CD4-positive, alpha-beta T cell treated with Interferon alpha-2 for 1 hour (primary cell): Measurements from ENCODE around the gene ANGEL1.
A peak's percentile ranks its signal among the peaks of the same experiment; 100 is the strongest.

Experiments used
- DNase-seq, 2 donors: peaks; one replicate each; pipeline ENCODE4 v3.0.0-alpha.2; 2020 to 2022

Gene ANGEL1

DNA sequence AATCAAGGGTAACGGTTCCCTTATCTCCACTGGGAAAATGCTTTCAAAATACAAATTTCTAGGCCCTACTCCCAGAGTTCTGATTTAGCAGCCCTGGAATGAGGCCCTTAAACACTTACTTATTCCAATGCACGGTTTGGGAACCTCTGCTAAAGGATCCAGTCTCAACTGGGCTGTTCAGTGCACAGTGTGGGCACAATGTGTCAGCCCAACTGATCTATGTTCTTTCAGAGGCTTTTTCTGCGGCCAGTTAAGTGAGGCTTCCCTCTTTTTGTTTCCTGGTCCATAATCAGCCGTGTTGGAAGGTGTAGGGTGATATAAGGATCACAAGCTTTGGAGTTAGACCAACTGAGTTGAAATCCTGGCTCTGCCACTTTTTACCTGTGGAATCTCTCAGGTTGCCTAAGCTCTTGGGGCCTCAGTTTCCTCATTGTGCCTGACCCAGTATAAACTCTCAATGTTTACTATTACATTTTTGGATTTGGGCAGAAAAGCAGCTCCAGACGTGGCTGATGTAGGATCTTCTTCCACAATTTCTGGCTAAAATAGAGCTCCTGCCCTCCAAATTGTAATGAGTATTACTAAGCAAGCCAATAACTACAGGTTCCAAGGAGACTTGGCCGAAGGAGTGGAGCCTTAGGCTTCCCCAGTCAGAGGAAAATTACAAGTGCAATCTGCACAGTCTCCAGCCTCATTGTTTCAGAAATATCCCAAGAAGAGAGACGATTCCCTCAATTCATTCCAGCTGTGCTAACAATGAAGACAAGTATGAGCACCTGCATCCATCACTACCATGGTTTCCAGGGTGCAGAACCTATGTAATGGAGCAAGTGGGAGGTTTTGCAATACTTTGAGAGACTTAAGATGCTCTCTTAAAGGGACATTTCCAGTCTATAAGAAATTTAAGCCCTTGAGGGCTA lies 2.3 kb upstream of the ANGEL1 start:
- no peak for DNase-seq

DNA sequence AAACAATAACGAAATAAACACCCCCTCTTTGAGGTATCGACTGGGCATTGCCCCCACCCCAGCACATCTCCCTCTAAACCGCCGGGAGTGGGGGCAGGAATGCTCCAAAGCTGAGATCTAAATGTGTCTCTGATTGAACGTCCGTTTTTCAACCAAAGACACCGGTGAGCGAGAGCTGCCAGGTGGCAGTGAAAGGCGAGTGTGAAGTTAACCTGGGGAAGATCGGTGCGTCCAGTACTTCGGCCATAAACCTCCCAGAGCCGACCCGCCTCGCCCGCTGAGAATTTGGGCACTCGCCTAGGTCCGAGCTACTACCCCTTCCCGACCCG lies 625 bp downstream of the ANGEL1 start:
- DNase-seq = no peak

DNA sequence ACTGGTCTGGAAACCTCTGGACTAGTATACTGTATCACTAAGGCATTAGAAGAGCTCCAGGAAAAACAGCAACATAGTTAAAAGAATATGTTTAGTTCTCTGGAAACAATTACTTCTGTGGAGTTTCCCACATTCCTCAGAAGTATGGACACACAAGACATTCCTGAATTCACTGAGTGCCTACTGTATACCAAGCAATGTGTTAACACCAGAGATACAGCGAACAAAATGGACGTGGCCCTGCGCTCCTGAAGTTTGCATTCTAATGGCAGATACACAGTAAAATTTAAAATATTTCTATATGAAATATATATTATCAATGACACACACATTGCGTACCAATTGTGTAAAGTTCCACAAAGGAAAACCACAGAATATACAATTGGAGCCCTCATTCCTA lies 1.1 kb downstream of the ANGEL1 start:
- DNase-seq = no peak

DNA sequence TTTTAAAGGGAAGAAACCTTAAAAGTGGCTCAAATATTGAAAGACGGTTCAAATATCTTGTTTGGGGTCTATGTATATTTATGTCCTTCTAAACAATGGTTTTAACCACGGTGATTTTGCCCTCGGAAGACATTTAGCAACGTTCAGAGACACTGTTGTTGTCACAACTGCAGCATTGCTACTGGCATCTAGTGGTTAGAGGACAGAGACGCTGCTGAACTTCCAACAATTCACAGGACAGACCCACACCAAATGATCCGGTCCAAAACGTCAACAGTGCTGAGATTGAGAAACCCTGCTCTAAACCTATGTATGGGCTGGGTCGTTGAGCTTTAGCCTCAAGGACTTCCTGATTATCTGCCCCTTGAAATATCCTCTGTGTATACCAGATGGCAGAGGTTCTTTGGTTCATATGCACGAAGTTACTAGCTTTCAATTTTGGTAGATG lies 1.7 kb downstream of the ANGEL1 start:
- DNase-seq = peak; percentile 16 to 45

DNA sequence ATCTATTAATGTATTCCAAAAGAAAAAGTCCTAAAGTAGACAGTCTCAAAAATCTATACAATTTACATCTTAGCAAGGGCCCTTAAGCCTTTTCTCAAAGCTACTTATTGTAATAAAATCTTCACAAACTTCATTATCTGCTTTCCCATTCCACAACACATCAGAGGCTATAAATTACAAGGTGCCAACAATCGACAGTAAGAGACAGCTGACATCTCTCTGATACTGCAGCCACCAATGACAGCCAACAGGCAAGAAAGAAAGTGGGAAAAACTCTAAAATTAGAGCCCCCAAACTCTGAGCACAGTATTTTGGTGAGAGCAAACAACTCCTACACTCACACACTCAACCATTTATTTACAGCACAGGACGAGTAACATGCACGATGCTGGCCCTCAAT lies 2.2 kb downstream of the ANGEL1 start:
- DNase-seq = no peak

DNA sequence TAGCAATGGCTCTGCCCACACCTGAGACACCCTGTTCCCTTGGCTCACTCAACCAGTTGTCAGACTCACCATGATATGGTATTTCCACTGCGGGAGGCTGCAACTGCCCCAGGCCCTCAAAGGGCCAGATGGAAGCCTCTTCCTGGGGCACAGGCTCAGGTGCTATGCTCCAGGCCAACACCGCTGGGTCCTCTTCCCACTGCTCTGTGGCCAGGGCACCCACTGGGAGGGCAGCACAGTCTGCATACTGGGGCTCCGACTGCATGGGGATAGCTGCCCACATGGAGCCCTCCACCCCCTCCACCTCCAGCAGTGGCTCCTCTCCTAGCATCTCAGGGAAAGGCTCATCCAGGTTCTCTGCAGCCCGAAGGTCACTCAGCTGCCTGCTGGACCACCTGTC lies 3.7 kb downstream of the ANGEL1 start:
- no peak for DNase-seq

DNA sequence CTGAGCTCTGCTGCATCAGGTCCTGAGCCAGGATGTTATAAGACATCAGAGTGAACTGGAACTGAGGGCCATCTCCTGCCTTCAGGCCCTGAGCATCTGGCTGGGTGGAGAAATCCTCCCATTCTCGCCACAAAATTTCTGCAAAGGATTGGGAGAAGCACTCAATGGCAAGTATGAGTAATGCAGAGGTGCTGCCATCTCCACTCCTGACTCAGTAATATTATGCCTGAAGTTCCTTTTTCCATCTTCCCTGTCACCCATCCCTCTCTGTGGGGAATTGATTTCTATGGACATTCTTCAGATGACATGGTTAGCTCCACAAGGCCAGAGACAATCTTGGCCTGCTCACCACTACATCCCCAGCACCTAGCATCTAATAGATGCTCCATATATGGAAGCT lies 4.7 kb downstream of the ANGEL1 start:
- DNase-seq = no peak

DNA sequence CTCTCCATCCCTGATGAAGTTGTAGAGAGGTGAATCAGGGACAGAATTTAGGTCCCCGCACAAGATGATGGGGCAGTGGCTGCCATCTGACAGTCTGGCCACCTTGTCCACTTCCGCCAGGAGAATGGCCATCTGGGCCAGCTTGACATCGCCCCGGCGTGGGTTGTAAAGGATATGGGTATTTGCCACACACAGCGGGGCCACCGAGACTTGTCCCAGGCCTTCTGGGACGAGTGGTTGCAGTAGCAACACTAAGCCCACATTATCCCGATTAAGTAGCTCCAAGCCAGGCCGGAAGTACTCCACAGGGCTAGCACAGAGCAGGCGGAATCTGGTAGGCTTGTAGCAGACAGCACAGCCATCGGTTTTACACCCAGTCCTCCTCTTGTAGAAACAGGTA lies 6.2 kb downstream of the ANGEL1 start:
- DNase-seq = no peak

DNA sequence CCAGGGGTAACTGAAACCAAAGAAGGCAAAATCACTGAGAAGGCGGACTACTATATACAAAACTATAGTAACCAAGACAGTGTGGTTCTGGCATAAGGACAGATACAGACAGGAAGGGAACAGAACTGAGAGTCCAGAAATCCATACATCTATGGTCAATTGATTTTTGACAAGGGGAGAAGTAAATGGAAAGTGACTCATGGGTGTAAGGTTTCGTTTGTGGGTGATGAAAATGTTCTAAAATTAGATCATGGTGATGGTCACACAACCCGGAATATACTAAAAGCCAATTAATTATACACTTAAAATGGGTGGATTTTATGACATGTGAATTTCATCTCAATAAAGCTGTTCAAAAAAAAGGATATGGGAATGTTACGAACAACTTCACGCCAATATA lies 18.7 kb downstream of the ANGEL1 start:
- DNase-seq = no peak

DNA sequence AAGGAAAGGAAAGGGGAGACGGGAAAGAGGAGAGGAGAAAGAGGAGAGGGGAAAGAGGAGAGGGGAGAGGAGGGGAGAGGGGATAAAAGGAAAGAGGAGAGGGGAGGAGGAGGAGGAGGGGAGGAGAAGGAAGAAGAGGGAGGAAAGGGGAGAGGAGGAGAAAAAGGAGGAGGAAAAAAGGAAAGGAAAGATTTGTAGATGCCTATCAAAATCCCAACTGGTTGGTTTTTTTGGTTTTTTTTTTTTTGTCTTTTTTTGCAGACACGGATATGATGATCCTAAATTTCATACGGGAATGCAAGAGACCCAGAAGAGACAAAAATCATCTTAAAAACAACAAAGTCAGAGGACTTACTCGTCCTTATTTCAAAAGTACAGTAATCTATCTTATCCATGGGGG lies 19.4 kb downstream of the ANGEL1 start:
- no peak for DNase-seq

DNA sequence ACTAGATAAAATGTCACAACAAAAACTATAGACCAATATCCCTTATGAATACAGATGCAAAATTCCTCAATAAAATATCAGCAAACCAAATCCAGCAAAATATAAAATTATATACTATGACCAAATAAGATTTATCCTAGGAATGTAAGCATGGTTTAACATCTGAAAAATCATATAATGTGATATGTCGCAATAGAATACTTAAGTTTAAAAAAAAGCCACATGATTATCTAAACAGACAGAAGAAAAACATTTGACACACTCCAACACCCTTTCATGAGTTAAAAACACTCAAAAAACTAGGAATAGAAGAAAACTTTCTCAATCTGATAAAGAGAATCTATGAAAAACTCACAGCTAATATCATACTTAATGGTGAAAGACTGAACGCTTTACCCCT lies 20.3 kb downstream of the ANGEL1 start:
- DNase-seq = no peak

DNA sequence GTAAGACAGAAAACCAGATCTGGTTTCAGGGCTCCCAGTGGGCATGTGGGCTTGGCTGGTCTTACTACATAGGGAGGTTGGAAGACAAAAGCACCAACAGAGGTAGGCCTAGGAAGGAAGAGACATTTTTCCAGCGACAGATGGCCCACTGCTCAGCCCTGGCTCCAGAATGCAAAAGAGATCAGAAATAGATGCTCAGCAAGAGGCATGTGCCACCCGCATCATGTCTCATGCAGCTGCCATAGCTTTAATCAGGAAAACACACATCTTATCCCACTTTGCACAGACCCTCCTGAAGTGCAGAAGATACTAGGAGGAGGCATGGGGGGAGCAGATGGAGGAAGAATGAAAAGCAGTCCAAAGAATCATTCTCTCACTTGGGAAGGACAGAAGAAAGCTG lies 26.1 kb downstream of the ANGEL1 start:
- no peak for DNase-seq

DNA sequence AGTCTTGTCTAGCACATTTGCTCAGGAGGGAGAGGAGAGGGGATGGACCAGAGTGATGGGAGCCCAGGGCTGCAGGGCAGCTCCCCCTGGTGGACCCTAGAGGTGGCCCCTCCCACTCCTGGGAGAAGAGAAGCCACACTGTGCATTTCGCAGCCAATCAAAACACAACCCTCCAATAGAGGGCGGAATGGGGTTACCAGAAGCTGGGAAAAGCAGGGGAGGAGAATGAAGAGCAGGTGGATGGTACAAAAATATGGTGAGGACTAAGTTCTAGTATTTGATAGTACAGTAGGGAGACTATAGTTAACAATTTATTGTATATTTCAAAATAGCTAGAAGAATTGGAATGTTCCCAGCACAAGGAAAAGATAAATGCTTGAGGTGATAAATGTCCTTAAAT lies 27.8 kb downstream of the ANGEL1 start:
- DNase-seq = peak; percentile 65 to 75

DNA sequence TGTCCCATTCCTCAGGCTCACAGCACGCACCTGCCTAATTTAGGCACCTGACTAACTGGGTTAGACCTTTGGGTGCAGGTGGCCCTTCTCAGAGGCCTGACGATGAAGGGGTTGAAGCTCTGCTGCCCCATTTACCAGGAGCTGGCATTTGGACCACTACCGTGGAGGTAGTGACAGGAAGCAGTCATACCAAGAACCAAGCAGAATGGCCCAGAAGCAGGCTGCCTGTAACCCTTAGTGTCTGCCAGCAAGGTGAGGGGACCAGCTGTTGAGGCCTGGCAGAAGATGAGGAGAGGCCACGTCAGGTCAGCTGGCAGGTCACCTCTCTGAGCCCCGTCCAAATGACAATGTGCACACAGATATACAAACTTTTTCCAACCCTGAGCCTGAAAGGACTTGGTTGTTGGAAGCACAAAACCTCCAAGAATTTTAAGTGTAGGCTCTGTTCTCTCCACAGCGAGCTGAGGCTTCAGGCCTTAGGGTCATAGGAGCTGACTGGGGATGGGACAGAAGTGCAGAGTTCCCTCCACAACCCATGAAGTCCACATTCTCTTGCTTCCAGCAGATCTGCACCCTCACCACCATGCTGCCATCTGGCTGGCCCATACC lies 28.3 kb downstream of the ANGEL1 start:
- DNase-seq = no peak

DNA sequence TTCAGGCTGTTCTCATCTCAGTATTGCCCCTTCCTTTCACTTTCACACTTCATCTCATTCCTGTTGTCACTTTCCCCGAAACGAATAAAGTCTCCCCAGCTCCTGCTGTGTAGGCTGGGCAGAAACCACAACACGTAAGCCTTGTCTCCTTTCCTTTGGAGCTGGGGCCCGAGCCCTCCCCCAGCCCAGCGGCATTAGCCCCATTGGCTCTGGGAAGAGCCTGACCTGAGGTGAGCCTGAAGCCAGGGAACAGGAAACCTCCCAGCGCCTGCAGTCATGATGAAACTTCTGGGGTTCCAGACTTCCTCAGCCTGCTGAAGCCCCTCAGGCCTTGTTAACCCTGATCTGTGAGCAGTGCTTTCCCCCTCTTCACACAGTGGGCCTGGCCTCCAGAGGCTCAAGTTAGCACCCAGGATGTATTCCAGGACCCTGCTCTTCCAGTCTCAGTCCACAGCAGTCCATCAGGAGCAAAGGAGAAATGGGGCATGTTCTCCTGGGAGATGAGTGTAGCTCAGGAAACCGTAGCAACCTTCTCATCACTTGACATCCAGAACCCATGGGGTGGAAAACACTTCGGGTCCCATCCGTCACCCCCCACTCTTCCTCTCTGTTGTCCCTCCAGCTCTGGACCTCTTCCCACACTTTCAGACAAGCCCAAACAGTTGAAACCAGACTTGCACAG lies 29.7 kb downstream of the ANGEL1 start:
- peak in 1 of 2 donors; percentile 36 for DNase-seq

DNA sequence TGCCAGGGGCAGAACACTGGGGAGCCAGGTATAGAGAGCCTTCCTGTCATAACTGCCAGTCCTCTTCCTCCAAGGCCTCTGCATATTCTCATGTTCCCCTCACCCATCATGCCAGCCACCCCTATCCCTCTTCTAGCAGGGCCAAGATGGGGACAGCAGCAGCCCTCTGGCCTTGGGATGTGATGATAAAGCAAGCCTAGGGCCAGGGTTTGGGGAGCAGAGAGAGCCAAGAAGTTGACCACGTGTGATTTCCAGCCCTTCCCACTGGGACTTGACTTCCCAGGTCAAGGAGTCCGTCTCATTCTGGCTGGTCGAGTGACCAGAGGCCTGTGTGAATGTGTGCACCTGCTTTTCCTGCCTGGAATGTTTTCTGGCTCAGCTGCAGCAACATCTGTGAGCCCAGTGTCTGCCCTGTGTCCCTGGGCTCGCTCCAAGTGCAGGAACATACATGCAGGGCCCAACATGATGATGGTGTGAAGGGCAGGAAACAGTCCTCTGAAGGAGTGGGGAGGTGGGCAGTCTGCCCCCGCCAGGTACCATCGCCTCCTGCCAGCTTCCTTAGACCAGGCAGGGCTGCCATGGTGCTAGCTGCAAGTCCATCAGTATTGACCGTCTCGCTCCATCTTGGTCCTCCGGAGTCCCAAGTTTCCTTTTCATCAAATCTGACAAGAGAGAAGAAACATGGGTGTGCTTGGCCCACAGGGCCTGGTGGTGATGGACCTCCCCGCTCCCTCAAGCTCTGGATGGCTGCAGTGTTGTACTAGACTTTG lies 30.4 kb downstream of the ANGEL1 start:
- no peak for DNase-seq

DNA sequence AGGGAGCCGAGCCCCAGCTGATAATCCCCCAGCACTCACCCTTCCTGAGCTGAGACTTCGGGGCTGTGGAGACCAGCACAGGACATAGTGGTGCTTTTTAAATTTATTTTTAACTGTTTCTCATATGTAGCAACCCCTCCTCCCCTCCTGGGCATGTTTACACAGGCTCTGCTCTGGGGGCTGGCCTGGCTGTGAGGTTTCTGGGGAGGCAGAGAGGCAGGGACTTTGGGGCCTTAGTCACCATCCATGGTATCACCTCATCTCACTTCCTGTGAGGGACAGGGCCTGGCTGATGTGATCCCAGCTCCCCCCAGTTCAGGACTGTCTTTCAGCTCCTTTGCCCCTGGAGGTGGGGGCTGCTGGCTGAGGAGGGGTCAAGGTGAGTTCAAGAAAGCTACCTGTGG lies 31.0 kb downstream of the ANGEL1 start:
- no peak for DNase-seq

DNA sequence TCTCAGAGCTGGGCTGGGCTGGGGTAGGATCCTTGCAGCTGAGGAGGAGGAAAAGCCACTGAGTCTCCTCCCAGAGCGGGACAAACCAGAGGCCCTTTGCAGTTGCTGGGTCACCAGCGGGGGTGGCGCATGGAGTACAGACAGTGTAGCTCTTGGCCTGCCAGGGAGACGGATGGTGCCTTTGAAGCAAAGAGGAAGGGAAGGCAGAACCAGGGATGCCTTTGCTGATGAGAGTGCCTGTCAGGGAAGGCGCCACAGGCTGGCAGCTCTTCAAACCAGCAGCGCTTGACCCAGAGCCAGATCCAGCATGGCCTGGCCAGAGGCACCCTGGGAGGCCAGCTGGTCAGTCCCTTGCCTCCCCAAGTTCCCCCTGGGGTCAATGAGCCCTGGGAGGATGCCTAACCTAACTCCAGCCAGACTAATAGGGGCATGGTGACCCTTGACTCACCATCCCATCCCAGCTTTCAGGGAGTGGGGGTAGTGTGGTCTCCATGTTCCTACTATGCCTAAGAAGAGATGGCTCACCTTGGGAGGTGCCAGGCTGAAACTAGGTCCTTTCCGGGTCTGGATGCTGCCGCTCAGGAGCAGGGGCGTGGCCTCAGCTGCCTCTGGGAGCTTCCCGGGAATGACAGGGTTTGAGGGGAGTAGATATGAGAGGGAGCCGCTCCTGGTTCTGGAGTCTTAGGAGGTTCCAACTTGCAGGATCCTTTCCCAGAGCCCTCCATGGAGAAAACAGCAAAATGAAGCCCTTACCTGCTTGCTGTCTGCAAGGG lies 31.6 kb downstream of the ANGEL1 start:
- DNase-seq = no peak

DNA sequence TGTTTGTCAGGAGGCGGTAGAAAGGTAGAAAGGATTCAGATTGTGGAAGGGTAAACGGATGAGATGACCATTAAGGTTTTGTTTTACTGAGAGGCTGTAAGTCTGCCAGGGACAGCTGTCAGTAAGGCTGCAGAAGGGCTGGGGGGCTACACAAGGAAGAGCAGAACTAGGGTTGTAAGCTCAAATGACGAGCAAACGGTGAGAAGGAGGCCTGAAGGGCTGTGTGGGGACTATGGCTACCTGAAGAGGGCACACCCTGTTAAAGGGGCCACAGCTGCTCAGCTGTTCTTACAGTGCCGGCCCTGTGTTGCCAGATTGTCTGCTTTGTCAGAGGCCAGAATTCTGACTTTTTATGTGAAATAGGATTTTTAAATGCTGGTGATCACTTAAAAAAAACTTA lies 32.3 kb downstream of the ANGEL1 start:
- DNase-seq = no peak

DNA sequence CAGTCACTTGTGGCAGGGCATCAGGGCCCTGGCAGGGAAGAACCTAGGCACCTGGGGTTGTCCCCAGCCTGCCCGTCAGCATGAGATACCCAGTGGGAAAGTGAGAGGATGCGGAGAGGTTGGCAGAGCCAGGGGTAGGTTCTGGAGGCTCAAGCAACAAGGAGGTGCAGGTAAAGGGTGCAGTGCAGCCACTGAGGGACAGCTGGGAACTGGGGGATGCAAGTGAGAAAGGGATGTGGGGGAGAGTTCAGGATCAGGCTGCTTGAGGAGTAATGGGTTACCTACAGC lies 32.7 kb downstream of the ANGEL1 start:
- DNase-seq = no peak

DNA sequence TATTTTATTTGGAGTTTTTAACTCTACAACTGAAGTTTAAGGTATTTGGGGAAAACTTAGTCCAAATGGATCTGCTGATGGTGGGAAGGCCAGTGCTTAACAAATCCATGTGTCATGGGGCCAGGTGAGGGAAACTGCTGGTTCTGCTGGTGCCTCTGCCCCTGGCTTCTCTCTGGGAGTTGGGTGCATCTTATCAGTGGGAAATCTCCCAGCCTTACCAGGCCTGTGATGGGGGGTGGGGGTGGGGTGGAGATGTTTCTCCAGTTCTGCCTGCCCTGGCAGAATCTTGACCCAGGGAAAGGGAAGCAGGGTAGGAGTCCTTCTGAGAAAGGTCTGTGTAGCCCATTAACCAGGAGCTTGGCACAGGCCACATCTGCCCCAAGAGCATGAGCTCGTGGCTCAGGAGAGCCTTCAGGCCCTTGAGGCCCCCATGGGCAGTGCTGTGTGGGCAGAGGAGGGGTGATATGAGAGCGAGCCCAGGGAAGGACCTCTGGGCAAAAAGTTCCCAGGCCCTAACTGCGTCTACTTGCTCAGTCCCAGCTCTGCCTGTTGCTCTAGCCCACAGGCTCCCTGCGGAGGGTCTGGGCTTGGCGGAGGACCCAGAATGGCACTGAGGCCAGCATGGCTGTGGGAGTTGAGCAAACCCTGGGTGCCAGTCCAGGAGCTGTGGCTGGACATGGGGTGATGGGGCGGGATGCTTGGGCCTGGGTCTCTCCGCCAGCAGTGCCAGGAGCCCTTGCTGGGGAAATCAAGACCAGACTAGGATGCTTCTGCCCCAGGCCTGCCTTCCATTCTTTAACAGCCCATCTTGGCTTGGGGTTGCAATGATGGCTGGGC lies 33.2 kb downstream of the ANGEL1 start:
- no peak for DNase-seq
